Tibial nerve (tissue), 4 donors: ENCODE measurements around the gene OR52W1. TPM values are rescaled to one million over a fixed set of nuclear protein-coding genes. Genes with fewer than 3 reads are reported as not detected.

Source experiments
- DNase-seq, 2 donors: peaks; one replicate each; pipeline ENCODE4 v3.0.0-alpha.2; 2019; ENCODE audit warnings: low spot score in 2 of 2
- H3K27ac ChIP-seq, 4 donors: fragments of 200-600 bp; sonication (generic) in 3 of 4; one replicate each; pipeline ENCODE4 v1.5.1; 2017 to 2019; ENCODE audit warnings: mild to moderate bottlenecking in 1 of 4
- H3K27me3 ChIP-seq, 2 donors: fragments of 200-600 bp; sonication (generic) in 1 of 2; one replicate each; pipeline versions ENCODE4 v1.5.1 to v1.6.0; 2017 to 2019
- H3K36me3 ChIP-seq, 3 donors: fragments of 200-600 bp; sonication (generic); one replicate each; pipeline ENCODE4 v1.5.1; 2018 to 2019
- H3K4me1 ChIP-seq, 4 donors: fragments of 200-600 bp; sonication (generic) in 3 of 4; one replicate each; pipeline ENCODE4 v1.5.1; 2017 to 2019
- H3K4me3 ChIP-seq, 4 donors: fragments of 200-600 bp; sonication (generic) in 3 of 4; one replicate each; pipeline ENCODE4 v1.5.1; 2017 to 2019; ENCODE audit warnings: mild to moderate bottlenecking in 1 of 4, moderate library complexity in 1 of 4
- H3K9me3 ChIP-seq, 4 donors: fragments of 200-600 bp; sonication (generic) in 3 of 4; one replicate each; pipeline ENCODE4 v1.5.1; 2017 to 2019
- CTCF ChIP-seq, 5 experiments: fragments of 200-600 bp in 3 of 5; fragments of 450-650 bp in 2 of 5; sonication (generic) in 3 of 5; IDR thresholded peaks; one replicate each; pipeline ENCODE4 v1.5.1; 2016 to 2019; ENCODE audit warnings: antibody characterized with exemption in 5 of 5, mild to moderate bottlenecking in 3 of 5, moderate library complexity in 2 of 5
- EP300 ChIP-seq, 2 donors: sonication (generic); formaldehyde crosslinking; IDR thresholded peaks; one replicate each; pipeline ENCODE4 v1.6.1; 2017; ENCODE audit warnings: antibody characterized with exemption in 2 of 2, mild to moderate bottlenecking in 1 of 2
- POLR2A ChIP-seq, 2 donors: fragments of 450-650 bp; IDR thresholded peaks; one replicate each; pipeline ENCODE4 v1.6.1; 2017; ENCODE audit warnings: antibody characterized with exemption in 2 of 2, mild to moderate bottlenecking in 2 of 2, moderate library complexity in 2 of 2
- WGBS, 2 donors: methylation state at CpG; one replicate each; pipeline ENCODE4 v1.1.5; 2018; 5-methylcytosine and 5-hydroxymethylcytosine counted together
- total RNA-seq, 4 donors: library from RNA; depleted of rRNA; stranded (reverse); fragments of >200 nt; gene quantifications; one replicate each; pipeline ENCODE4 v1.1.0, GENCODE V29; 2016

Gene OR52W1
- total RNA-seq = not detected

GRCh38 chr11:6199174-6199810 is at the start of gene OR52W1:
Gene OR52W1, plus strand, starts transcription at chr11:6199224. Its CDS starts 0 bp downstream, at chr11:6199224.
- Histone ChIP-seq H3K4me1 (no peaks in the 10 kb centered on the region), H3K9me3 (no peaks in the 10 kb centered on the region), H3K36me3 (no peaks in the 10 kb centered on the region), H3K27ac (no peak within 1 kb of the TSS), H3K4me3 (no peak within 1 kb of the TSS), H3K27me3 (no peaks in the 10 kb centered on the region)
- no peak for TF ChIP-seq EP300 (IDR thresholded peaks at IDR 0.05)
- TF ChIP-seq CTCF (IDR thresholded peaks at IDR 0.05) = no peak
- TF ChIP-seq POLR2A (IDR thresholded peaks at IDR 0.05) = no peak
- DNase-seq = no peak
- WGBS, 2 donors = 98 to 100% methylated on average over 1 to 5 of the region's 5 CpGs

- no peak overlapping the region for H3K27ac ChIP-seq
- no peak for TF ChIP-seq POLR2A (IDR thresholded peaks at IDR 0.05)
- TF ChIP-seq EP300 (IDR thresholded peaks at IDR 0.05) = no peak
- no peak for TF ChIP-seq CTCF (IDR thresholded peaks at IDR 0.05)
- H3K4me3 ChIP-seq = no peak overlapping the region
- no peak for DNase-seq
- 15 to 24% methylated on average over 1 of the region's 1 CpG for WGBS, 2 donors
- no peaks in the 10 kb centered on the region for H3K9me3 ChIP-seq
- no peaks in the 10 kb centered on the region for H3K36me3 ChIP-seq
- no peaks in the 10 kb centered on the region for H3K27me3 ChIP-seq
- no peaks in the 10 kb centered on the region for H3K4me1 ChIP-seq
These were observed 47.9 kb upstream of the OR52W1 start for GRCh38 chr11:6151117-6151516.

GRCh38 chr11:6152126-6152525 is 46.9 kb upstream of the OR52W1 start:
- H3K36me3 ChIP-seq = no peaks in the 10 kb centered on the region
- no peak overlapping the region for H3K27ac ChIP-seq
- H3K4me3 ChIP-seq = no peak overlapping the region
- WGBS, 2 donors = 91 to 92% methylated on average over 2 of the region's 2 CpGs
- no peak for TF ChIP-seq POLR2A (IDR thresholded peaks at IDR 0.05)
- TF ChIP-seq EP300 (IDR thresholded peaks at IDR 0.05) = no peak
- TF ChIP-seq CTCF (IDR thresholded peaks at IDR 0.05) = no peak
- DNase-seq = no peak
- no peaks in the 10 kb centered on the region for H3K9me3 ChIP-seq
- no peaks in the 10 kb centered on the region for H3K27me3 ChIP-seq
- no peaks in the 10 kb centered on the region for H3K4me1 ChIP-seq

- TF ChIP-seq CTCF (IDR thresholded peaks at IDR 0.05) (no peak), EP300 (IDR thresholded peaks at IDR 0.05) (no peak), POLR2A (IDR thresholded peaks at IDR 0.05) (no peak)
- Histone ChIP-seq H3K9me3 (no peaks in the 10 kb centered on the region), H3K4me1 (no peaks in the 10 kb centered on the region), H3K27ac (no peak overlapping the region), H3K27me3 (no peaks in the 10 kb centered on the region), H3K36me3 (no peaks in the 10 kb centered on the region), H3K4me3 (no peak overlapping the region)
- WGBS, 2 donors = 73 to 79% methylated on average over 7 of the region's 7 CpGs
- DNase-seq = no peak
These were observed 42.2 kb upstream of the OR52W1 start for GRCh38 chr11:6156628-6157359.

- H3K4me1 ChIP-seq = no peaks in the 10 kb centered on the region
- WGBS, 2 donors = 81 to 86% methylated on average over 1 of the region's 1 CpG
These were observed 28.8 kb upstream of the OR52W1 start, which contains the start of gene OR52B2 for GRCh38 chr11:6170226-6170625. Gene OR52B2, minus strand, starts transcription at chr11:6170326. Its CDS starts 0 bp downstream, at chr11:6170326.

More at GRCh38 chr11:6170226-6170625, 28.8 kb upstream of the OR52W1 start, which contains the start of gene OR52B2:
- TF ChIP-seq CTCF (IDR thresholded peaks at IDR 0.05) = no peak
- DNase-seq = no peak
- Histone ChIP-seq H3K27me3 (no peaks in the 10 kb centered on the region), H3K36me3 (no peaks in the 10 kb centered on the region), H3K9me3 (peaks cover 0 to 5% (median 1%) of the 10 kb centered on the region in 4 donors), H3K27ac (no peak within 1 kb of the TSS), H3K4me3 (no peak within 1 kb of the TSS)
